ENCODE measurements around the gene DIRAS3. TPM values are rescaled to one million over a fixed set of nuclear protein-coding genes. Genes with fewer than 3 reads are reported as not detected.
"Not testable (repeated sequence)": the region's sequence is repeated elsewhere in the genome, so short reads cannot be mapped to it uniquely, and the experiment has no call there.

Gene DIRAS3
- polyA plus RNA-seq, 1 experiment: 12.6 TPM

GRCh38 chr1:68081775-68082283 is 31.4 kb upstream of the DIRAS3 start:
- ChIA-PET CTCF (interaction anchor here (1.1 kb wide), 1 partner anchor 228 kb away, joined by 3 read pairs; no protein-coding TSS in a partner anchor), POLR2A (no interaction called here)
- Histone ChIP-seq H3K27me3 (ENCODE audit: control insufficient read depth, insufficient read depth, low read length) (no peaks in the 10 kb centered on the region), H3K9me3 (ENCODE audit: control insufficient read depth, insufficient read depth, low read length) (no peaks in the 10 kb centered on the region), H3K27ac (ENCODE audit: low read depth, low read length) (no peak overlapping the region), H3K4me3 (ENCODE audit: low read depth, low read length) (no peak overlapping the region)
- DNase-seq (ENCODE audit: low read depth, low spot score): no peak
- TF ChIP-seq, protein P1, sequence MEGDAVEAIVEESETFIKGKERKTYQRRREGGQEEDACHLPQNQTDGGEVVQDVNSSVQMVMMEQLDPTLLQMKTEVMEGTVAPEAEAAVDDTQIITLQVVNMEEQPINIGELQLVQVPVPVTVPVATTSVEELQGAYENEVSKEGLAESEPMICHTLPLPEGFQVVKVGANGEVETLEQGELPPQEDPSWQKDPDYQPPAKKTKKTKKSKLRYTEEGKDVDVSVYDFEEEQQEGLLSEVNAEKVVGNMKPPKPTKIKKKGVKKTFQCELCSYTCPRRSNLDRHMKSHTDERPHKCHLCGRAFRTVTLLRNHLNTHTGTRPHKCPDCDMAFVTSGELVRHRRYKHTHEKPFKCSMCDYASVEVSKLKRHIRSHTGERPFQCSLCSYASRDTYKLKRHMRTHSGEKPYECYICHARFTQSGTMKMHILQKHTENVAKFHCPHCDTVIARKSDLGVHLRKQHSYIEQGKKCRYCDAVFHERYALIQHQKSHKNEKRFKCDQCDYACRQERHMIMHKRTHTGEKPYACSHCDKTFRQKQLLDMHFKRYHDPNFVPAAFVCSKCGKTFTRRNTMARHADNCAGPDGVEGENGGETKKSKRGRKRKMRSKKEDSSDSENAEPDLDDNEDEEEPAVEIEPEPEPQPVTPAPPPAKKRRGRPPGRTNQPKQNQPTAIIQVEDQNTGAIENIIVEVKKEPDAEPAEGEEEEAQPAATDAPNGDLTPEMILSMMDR (IDR thresholded peaks at IDR 0.05; ENCODE audit: low read depth, low read length): no peak

DNA sequence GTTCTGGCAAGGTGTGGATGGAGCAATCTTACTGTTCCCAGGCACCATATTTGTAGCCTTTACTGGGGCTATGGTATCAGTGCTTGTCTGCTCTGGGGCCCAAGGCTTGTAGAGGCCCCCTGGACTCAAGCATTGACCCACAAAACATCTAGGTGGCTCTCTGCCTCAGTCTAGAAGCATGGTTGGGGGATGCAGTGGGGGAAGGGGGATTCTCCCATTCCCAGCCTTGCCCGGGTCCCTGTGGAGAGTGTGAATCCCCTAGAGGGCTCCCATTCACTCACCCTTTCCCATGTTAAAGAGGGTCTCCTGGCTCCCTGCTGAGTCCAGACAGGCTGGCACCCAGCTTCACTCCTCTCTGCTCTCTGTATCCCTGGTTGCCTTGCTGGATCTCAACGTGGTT is 28.2 kb upstream of the DIRAS3 start:
- ChIA-PET POLR2A (no interaction called here), CTCF (no interaction called here)
- Histone ChIP-seq H3K4me3 (ENCODE audit: low read depth, low read length) (no peak overlapping the region), H3K27me3 (ENCODE audit: control insufficient read depth, insufficient read depth, low read length) (peaks cover 3% of the 10 kb centered on the region), H3K9me3 (ENCODE audit: control insufficient read depth, insufficient read depth, low read length) (no peaks in the 10 kb centered on the region), H3K27ac (ENCODE audit: low read depth, low read length) (no peak overlapping the region)
- DNase-seq (ENCODE audit: low read depth, low spot score): no peak
- TF ChIP-seq, protein P1 (IDR thresholded peaks at IDR 0.05; ENCODE audit: low read depth, low read length): no peak

GRCh38 chr1:68074472-68074871 is 24.0 kb upstream of the DIRAS3 start:
- CTCF ChIA-PET: no interaction called here
- TF ChIP-seq, protein P1 (IDR thresholded peaks at IDR 0.05; ENCODE audit: low read depth, low read length): no peak
- POLR2A ChIA-PET: no interaction called here
- no peak overlapping the region for H3K27ac ChIP-seq (ENCODE audit: low read depth, low read length)
- no peaks in the 10 kb centered on the region for H3K9me3 ChIP-seq (ENCODE audit: control insufficient read depth, insufficient read depth, low read length)
- H3K4me3 ChIP-seq (ENCODE audit: low read depth, low read length): no peak overlapping the region
- H3K27me3 ChIP-seq (ENCODE audit: control insufficient read depth, insufficient read depth, low read length): peaks cover 3% of the 10 kb centered on the region
- no peak for DNase-seq (ENCODE audit: low read depth, low spot score)

- Histone ChIP-seq H3K27me3 (ENCODE audit: control insufficient read depth, insufficient read depth, low read length) (no peaks in the 10 kb centered on the region), H3K9me3 (ENCODE audit: control insufficient read depth, insufficient read depth, low read length) (no peaks in the 10 kb centered on the region), H3K4me3 (ENCODE audit: low read depth, low read length) (no peak overlapping the region), H3K27ac (ENCODE audit: low read depth, low read length) (no peak overlapping the region)
- DNase-seq (ENCODE audit: low read depth, low spot score): no peak
- TF ChIP-seq, protein P1 (IDR thresholded peaks at IDR 0.05; ENCODE audit: low read depth, low read length): no peak
- ChIA-PET CTCF (no interaction called here), POLR2A (no interaction called here)
Measured at GRCh38 chr1:68065766-68066165, 15.3 kb upstream of the DIRAS3 start.

DNA sequence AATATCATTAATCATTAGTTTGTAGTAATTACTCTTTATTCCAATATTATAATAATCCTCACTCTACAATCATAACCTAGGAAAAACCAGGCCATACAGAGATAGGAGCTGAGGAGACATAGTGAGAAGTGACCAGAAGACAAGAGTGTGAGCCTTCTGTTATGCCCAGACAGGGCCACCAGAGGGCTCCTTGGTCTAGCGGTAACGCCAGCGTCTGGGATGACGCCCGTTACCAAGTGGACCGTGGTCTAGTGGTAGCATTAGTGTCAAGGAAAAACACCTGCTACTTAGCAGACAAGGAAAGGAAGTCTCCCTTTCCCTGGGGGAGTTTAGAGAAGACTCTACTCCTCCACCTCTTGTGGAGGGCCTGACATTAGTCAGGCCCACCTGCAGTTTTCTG is 7.6 kb upstream of the DIRAS3 start:
- CTCF ChIA-PET; H3K4me3 ChIP-seq (ENCODE audit: low read depth, low read length); H3K27me3 ChIP-seq (ENCODE audit: control insufficient read depth, insufficient read depth, low read length); H3K27ac ChIP-seq (ENCODE audit: low read depth, low read length); POLR2A ChIA-PET; H3K9me3 ChIP-seq (ENCODE audit: control insufficient read depth, insufficient read depth, low read length); DNase-seq (ENCODE audit: low read depth, low spot score): not testable (repeated sequence)

DNA sequence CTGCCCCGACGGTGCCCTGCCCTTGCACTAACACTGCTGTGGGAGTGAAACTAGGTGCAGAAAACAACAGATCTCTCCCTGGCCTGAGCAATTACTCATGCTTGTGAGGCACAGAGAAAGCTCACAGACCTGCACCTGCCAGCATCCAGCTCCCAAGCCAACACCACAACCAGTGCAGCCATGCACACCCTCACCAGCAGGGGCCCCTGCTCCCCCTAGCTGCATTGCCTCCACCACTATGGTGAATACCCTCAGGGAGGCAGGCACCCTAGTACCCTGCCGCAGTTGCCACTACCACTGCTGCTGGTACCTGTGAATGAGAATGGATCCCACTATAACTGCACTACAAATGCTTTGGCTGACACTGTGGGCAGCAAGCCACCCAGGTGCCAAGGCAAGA is 7.1 kb upstream of the DIRAS3 start:
- CTCF ChIA-PET: no interaction called here
- H3K4me3 ChIP-seq (ENCODE audit: low read depth, low read length): no peak overlapping the region
- TF ChIP-seq, protein P1 (IDR thresholded peaks at IDR 0.05; ENCODE audit: low read depth, low read length): no peak

More for the DNA sequence above, 7.1 kb upstream of the DIRAS3 start:
- Histone ChIP-seq H3K9me3 (ENCODE audit: control insufficient read depth, insufficient read depth, low read length) (no peaks in the 10 kb centered on the region), H3K27me3 (ENCODE audit: control insufficient read depth, insufficient read depth, low read length) (no peaks in the 10 kb centered on the region), H3K27ac (ENCODE audit: low read depth, low read length) (no peak overlapping the region)
- POLR2A ChIA-PET: no interaction called here
- DNase-seq (ENCODE audit: low read depth, low spot score): no peak
